Type B pancreatic cell (in vitro differentiated cells): Measurements from ENCODE around the gene TEP1. TPM values are rescaled to one million over a fixed set of nuclear protein-coding genes. Genes with fewer than 3 reads are reported as not detected.

ENCODE experiments used
- DNase-seq: peaks from one replicate; pipeline ENCODE4 v3.0.0; 2021; ENCODE audit warnings: mixed read lengths; ENCODE audit not compliant: unreplicated experiment; ENCODE audit errors: extremely low spot score
- H3K27ac Mint-ChIP-seq: 2 replicates; pipeline ENCODE4 v1.8.0; 2021; ENCODE audit warnings: mild to moderate bottlenecking, mixed read lengths
- H3K27me3 Mint-ChIP-seq: 2 replicates; pipeline ENCODE4 v1.8.0; 2021; ENCODE audit warnings: mixed read lengths
- H3K36me3 Mint-ChIP-seq: 2 replicates; pipeline ENCODE4 v1.8.0; 2021; ENCODE audit warnings: mixed read lengths
- H3K4me1 Mint-ChIP-seq: one replicate; pipeline ENCODE4 v1.8.0; 2021; ENCODE audit warnings: mixed read lengths; ENCODE audit not compliant: unreplicated experiment
- H3K4me3 Mint-ChIP-seq: 2 replicates; pipeline ENCODE4 v1.8.0; 2021; ENCODE audit warnings: mild to moderate bottlenecking, mixed read lengths
- H3K9me3 Mint-ChIP-seq: 2 replicates; pipeline ENCODE4 v1.8.0; 2021; ENCODE audit warnings: mixed read lengths
- CTCF ChIP-seq: fragments of 200-600 bp; sonication (generic); conservative IDR thresholded peaks from 2 replicates; pipeline ENCODE4 v1.5.0; 2021; ENCODE audit warnings: antibody characterized with exemption, mild to moderate bottlenecking
- total RNA-seq: library from RNA; stranded (reverse); gene quantifications from 2 replicates; pipeline ENCODE4 v1.2.1, GENCODE V29; 2021; ENCODE audit warnings: low replicate concordance

Gene TEP1
- total RNA-seq, 1 donor from 2014 or later, result 23.1 TPM

GRCh38 chr14:20383636-20384035, 29.7 kb downstream of the TEP1 start:
- no peak overlapping the region for H3K27ac Mint-ChIP-seq
- H3K27me3 Mint-ChIP-seq, result no peaks in the 10 kb centered on the region
- TF ChIP-seq CTCF, result no peak
- DNase-seq, result no peak
- no peaks in the 10 kb centered on the region for H3K9me3 Mint-ChIP-seq
- peaks cover 20% of the 10 kb centered on the region for H3K36me3 Mint-ChIP-seq
- no peak overlapping the region for H3K4me3 Mint-ChIP-seq
- H3K4me1 Mint-ChIP-seq, result no peaks in the 10 kb centered on the region

GRCh38 chr14:20383032-20383431, 30.3 kb downstream of the TEP1 start:
- H3K27ac Mint-ChIP-seq, result no peak overlapping the region
- no peaks in the 10 kb centered on the region for H3K9me3 Mint-ChIP-seq
- no peak for DNase-seq
- H3K27me3 Mint-ChIP-seq, result no peaks in the 10 kb centered on the region
- no peak for TF ChIP-seq CTCF
- no peak overlapping the region for H3K4me3 Mint-ChIP-seq
- H3K4me1 Mint-ChIP-seq, result no peaks in the 10 kb centered on the region
- H3K36me3 Mint-ChIP-seq, result peaks cover 17% of the 10 kb centered on the region

- Mint-ChIP-seq H3K4me1 (no peaks in the 10 kb centered on the region), H3K27ac (no peak overlapping the region), H3K27me3 (no peaks in the 10 kb centered on the region), H3K4me3 (no peak overlapping the region), H3K9me3 (no peaks in the 10 kb centered on the region), H3K36me3 (peaks cover 15% of the 10 kb centered on the region)
- no peak for DNase-seq
- no peak for TF ChIP-seq CTCF
These were observed 30.8 kb downstream of the TEP1 start for GRCh38 chr14:20382526-20382925.

GRCh38 chr14:20381341-20381740, 32.0 kb downstream of the TEP1 start:
- no peak for TF ChIP-seq CTCF
- Mint-ChIP-seq H3K4me1 (no peaks in the 10 kb centered on the region), H3K9me3 (no peaks in the 10 kb centered on the region), H3K4me3 (no peak overlapping the region), H3K27me3 (no peaks in the 10 kb centered on the region), H3K36me3 (peaks cover 15% of the 10 kb centered on the region), H3K27ac (no peak overlapping the region)
- no peak for DNase-seq

- Mint-ChIP-seq H3K9me3 (no peaks in the 10 kb centered on the region), H3K4me1 (no peaks in the 10 kb centered on the region), H3K27ac (no peak overlapping the region), H3K4me3 (no peak overlapping the region), H3K27me3 (no peaks in the 10 kb centered on the region), H3K36me3 (peaks cover 15% of the 10 kb centered on the region)
- TF ChIP-seq CTCF, result no peak
- no peak for DNase-seq
These were observed 32.6 kb downstream of the TEP1 start for GRCh38 chr14:20380681-20381080.

GRCh38 chr14:20379743-20380142, 33.6 kb downstream of the TEP1 start:
- no peak for DNase-seq
- no peak for TF ChIP-seq CTCF
- Mint-ChIP-seq H3K27me3 (no peaks in the 10 kb centered on the region), H3K4me3 (no peak overlapping the region), H3K4me1 (no peaks in the 10 kb centered on the region), H3K27ac (no peak overlapping the region), H3K9me3 (no peaks in the 10 kb centered on the region), H3K36me3 (peaks cover 19% of the 10 kb centered on the region)
